Measurements from ENCODE around the gene IFFO2. TPM values are rescaled to one million over a fixed set of nuclear protein-coding genes. Genes with fewer than 3 reads are reported as not detected.
A peak's percentile ranks its signal among the peaks of the same experiment; 100 is the strongest.

IFFO2 gene
- total and polyA plus RNA-seq, 4 donors = 7.6 to 18.9 (median 8.3) TPM

DNA sequence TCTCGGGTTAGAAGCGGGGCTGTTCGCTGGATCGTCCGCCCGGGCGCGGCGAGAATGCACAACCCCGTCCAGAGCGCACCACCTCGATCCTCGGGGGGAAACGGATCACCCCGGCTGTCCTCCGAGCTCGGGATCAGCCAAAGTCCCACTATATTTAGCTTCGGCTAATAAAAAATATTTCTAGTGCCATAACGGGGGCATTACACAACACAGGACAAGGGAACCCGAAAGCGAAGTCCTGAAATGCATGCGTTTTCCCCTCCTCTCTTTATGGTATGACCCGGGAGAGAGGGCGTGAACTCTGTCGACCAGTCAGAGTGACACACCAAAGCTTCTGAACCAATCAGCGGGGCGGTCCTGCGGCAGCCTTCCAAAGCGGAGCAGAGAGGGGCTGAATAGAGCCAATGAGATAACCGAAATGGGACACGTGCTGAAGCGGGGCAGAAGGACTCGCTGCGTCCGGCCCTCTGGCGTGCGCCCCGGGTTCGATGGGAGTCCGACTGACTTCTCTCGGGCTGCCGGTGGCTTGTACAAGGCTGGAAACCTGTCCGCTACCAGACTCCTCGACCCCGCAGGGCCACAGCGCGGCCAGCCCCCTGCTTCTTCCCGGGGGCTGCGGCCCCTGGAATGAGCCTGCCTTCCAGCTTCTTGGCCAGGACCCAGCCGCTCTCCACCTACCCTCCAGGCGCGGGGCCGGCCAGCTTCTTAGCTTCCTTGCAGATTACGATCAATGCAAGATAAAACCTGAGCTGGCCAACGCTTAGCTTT lies 53.8 kb downstream of the IFFO2 start, which contains the start of gene ALDH4A1:
ALDH4A1 (minus strand) TSS at position 33 of the 768 bp plus-strand sequence; CDS start at position 1, 32 bp downstream.
- Histone ChIP-seq H3K27me3 (ENCODE audit: control insufficient read depth in 3 of 3, insufficient read depth in 3 of 3, low read length in 2 of 3) (no peaks in the 10 kb centered on the region), H3K9ac (ENCODE audit: insufficient read depth in 1 of 2, low read length in 2 of 2) (peak within 1 kb of the TSS; percentile 82 to 95), H3K36me3 (ENCODE audit: control insufficient read depth in 4 of 4, insufficient read depth in 4 of 4, low read length in 4 of 4) (peaks cover 0 to 5% (median under 1%) of the 10 kb centered on the region in 4 donors), H3K27ac (ENCODE audit: low read depth in 1 of 2, low read length in 1 of 2) (peak within 1 kb of the TSS; percentile 94 to 95), H3K4me1 (ENCODE audit: control insufficient read depth in 5 of 5, insufficient read depth in 5 of 5, low read length in 5 of 5) (peaks cover 1 to 31% (median 5%) of the 10 kb centered on the region in 5 donors), H3K9me3 (ENCODE audit: control insufficient read depth in 4 of 4, insufficient read depth in 3 of 4, low read length in 3 of 4) (no peaks in the 10 kb centered on the region), H3K4me3 (peak within 1 kb of the TSS; percentile 77)
- TF ChIP-seq, protein P1, sequence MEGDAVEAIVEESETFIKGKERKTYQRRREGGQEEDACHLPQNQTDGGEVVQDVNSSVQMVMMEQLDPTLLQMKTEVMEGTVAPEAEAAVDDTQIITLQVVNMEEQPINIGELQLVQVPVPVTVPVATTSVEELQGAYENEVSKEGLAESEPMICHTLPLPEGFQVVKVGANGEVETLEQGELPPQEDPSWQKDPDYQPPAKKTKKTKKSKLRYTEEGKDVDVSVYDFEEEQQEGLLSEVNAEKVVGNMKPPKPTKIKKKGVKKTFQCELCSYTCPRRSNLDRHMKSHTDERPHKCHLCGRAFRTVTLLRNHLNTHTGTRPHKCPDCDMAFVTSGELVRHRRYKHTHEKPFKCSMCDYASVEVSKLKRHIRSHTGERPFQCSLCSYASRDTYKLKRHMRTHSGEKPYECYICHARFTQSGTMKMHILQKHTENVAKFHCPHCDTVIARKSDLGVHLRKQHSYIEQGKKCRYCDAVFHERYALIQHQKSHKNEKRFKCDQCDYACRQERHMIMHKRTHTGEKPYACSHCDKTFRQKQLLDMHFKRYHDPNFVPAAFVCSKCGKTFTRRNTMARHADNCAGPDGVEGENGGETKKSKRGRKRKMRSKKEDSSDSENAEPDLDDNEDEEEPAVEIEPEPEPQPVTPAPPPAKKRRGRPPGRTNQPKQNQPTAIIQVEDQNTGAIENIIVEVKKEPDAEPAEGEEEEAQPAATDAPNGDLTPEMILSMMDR (IDR thresholded peaks at IDR 0.05; ENCODE audit: control extremely low read depth, extremely low read depth) = no peak
- DNase-seq = peak; percentile 99
- WGBS, 2 donors = 0 to 1% methylated on average over 55 of the region's 55 CpGs
- peak; percentile 96 for ATAC-seq (ENCODE audit: insufficient read depth, low FRiP score)

DNA sequence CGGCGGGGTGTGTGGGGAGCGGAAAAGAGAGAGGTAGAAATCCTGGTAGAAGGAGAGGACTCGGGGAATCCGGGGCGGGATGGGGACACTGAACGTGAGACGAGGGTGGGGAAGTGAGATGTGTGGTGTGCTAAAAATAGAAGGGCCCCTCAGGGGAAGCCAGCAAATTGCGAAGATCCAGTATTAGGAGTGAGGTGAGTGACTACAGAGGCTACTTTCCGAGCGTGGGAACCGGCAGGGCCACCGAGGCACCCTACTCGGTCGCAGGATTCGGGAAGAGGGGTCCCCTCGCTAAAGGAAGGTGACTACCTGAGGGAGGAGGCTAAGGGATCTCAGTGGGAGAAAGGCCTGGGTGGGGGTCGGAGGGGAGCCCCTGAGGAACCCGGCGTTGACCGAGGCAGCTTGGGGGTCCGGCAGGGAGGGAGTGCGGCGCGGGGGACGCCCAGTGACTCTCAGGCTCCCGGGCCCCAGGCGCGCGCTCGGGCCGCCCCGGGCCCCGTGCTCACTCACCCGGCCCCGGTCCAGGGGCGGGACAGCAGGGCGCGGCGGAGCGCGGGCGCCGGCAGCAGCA lies 54.4 kb downstream of the IFFO2 start:
- ATAC-seq (ENCODE audit: insufficient read depth, low FRiP score) = no peak

GRCh38 chr1:18901147-18901951 lies 55.1 kb downstream of the IFFO2 start:
- no peak for DNase-seq
- H3K9ac ChIP-seq (ENCODE audit: insufficient read depth in 1 of 2, low read length in 2 of 2) = peak overlapping the region in 1 of 2 donors; percentile 82
- H3K27me3 ChIP-seq (ENCODE audit: control insufficient read depth in 3 of 3, insufficient read depth in 3 of 3, low read length in 2 of 3) = no peaks in the 10 kb centered on the region
- no peak for ATAC-seq (ENCODE audit: insufficient read depth, low FRiP score)
- peaks cover 1 to 24% (median 5%) of the 10 kb centered on the region in 5 donors for H3K4me1 ChIP-seq (ENCODE audit: control insufficient read depth in 5 of 5, insufficient read depth in 5 of 5, low read length in 5 of 5)
- TF ChIP-seq, protein P1 (IDR thresholded peaks at IDR 0.05; ENCODE audit: control extremely low read depth, extremely low read depth) = no peak
- H3K27ac ChIP-seq (ENCODE audit: low read depth in 1 of 2, low read length in 1 of 2) = no peak overlapping the region
- 43 to 49% methylated on average over 9 of the region's 9 CpGs for WGBS, 2 donors
- H3K9me3 ChIP-seq (ENCODE audit: control insufficient read depth in 4 of 4, insufficient read depth in 3 of 4, low read length in 3 of 4) = no peaks in the 10 kb centered on the region
- peaks cover 0 to 4% (median 2%) of the 10 kb centered on the region in 4 donors for H3K36me3 ChIP-seq (ENCODE audit: control insufficient read depth in 4 of 4, insufficient read depth in 4 of 4, low read length in 4 of 4)
- H3K4me3 ChIP-seq = no peak overlapping the region

More for the DNA sequence above, 54.4 kb downstream of the IFFO2 start:
- Histone ChIP-seq H3K9me3 (ENCODE audit: control insufficient read depth in 4 of 4, insufficient read depth in 3 of 4, low read length in 3 of 4) (no peaks in the 10 kb centered on the region), H3K4me1 (ENCODE audit: control insufficient read depth in 5 of 5, insufficient read depth in 5 of 5, low read length in 5 of 5) (peaks cover 1 to 25% (median 5%) of the 10 kb centered on the region in 5 donors), H3K9ac (ENCODE audit: insufficient read depth in 1 of 2, low read length in 2 of 2) (peak overlapping the region; percentile 62 to 82), H3K36me3 (ENCODE audit: control insufficient read depth in 4 of 4, insufficient read depth in 4 of 4, low read length in 4 of 4) (peaks cover 0 to 5% (median 2%) of the 10 kb centered on the region in 4 donors), H3K27ac (ENCODE audit: low read depth in 1 of 2, low read length in 1 of 2) (peak overlapping the region; percentile 91 to 95), H3K4me3 (peak overlapping the region; percentile 77), H3K27me3 (ENCODE audit: control insufficient read depth in 3 of 3, insufficient read depth in 3 of 3, low read length in 2 of 3) (no peaks in the 10 kb centered on the region)
- TF ChIP-seq, protein P1 (IDR thresholded peaks at IDR 0.05; ENCODE audit: control extremely low read depth, extremely low read depth) = no peak
- WGBS, 2 donors = 1% methylated on average over 38 to 44 of the region's 44 CpGs
- DNase-seq = peak; percentile 31 to 44 (median 44)

All from lung (tissue), 12 donors.